Neural cell (in vitro differentiated cells): ENCODE data around the gene TPRG1L.

Experiments
- EP300 ChIP-seq: fragments of 450-650 bp; conservative IDR thresholded peaks from 2 replicates; pipeline ENCODE4 v1.6.1; 2014; ENCODE audit warnings: antibody characterized with exemption, mild to moderate bottlenecking, moderate library complexity; ENCODE audit not compliant: poor library complexity, severe bottlenecking
- EZH2 ChIP-seq: fragments of 200-600, 300-800 bp; shearing (Covaris generic), sonication (generic); IDR thresholded peaks from 2 replicates; pipeline ENCODE4 v1.6.1; 2014; ENCODE audit warnings: antibody characterized with exemption, low read length, borderline replicate concordance, mild to moderate bottlenecking; ENCODE audit not compliant: insufficient read depth, poor library complexity, severe bottlenecking
- MXI1 ChIP-seq: fragments of 450-650 bp; conservative IDR thresholded peaks from 2 replicates; pipeline ENCODE4 v1.6.1; 2014; ENCODE audit warnings: antibody characterized with exemption, mild to moderate bottlenecking; ENCODE audit not compliant: poor library complexity, severe bottlenecking
- POLR2AphosphoS5 ChIP-seq: IDR thresholded peaks from 2 replicates; pipeline ENCODE4 v1.6.1; 2012
- RAD21 ChIP-seq: fragments of 450-650 bp; conservative IDR thresholded peaks from 2 replicates; pipeline ENCODE4 v1.6.1; 2014; ENCODE audit warnings: antibody characterized with exemption, mild to moderate bottlenecking, moderate library complexity
- SMC3 ChIP-seq: fragments of 450-650 bp; conservative IDR thresholded peaks from 2 replicates; pipeline ENCODE4 v1.6.1; 2014; ENCODE audit warnings: antibody characterized with exemption, mild to moderate bottlenecking, moderate library complexity; ENCODE audit not compliant: poor library complexity
- TAF1 ChIP-seq: IDR thresholded peaks from 2 replicates; pipeline ENCODE4 v1.6.1; 2012; ENCODE audit warnings: low read depth
- TF ChIP-seq, protein P1 (sequence below): IDR thresholded peaks from 2 replicates; pipeline ENCODE4 v1.6.1; 2012; ENCODE audit warnings: borderline replicate concordance
- TF ChIP-seq, protein P2 (sequence below): fragments of 450-650 bp; IDR thresholded peaks from 2 replicates; pipeline ENCODE4 v1.5.1; 2014; ENCODE audit warnings: antibody characterized with exemption, mild to moderate bottlenecking, moderate library complexity; ENCODE audit not compliant: poor library complexity, severe bottlenecking

DNA sequence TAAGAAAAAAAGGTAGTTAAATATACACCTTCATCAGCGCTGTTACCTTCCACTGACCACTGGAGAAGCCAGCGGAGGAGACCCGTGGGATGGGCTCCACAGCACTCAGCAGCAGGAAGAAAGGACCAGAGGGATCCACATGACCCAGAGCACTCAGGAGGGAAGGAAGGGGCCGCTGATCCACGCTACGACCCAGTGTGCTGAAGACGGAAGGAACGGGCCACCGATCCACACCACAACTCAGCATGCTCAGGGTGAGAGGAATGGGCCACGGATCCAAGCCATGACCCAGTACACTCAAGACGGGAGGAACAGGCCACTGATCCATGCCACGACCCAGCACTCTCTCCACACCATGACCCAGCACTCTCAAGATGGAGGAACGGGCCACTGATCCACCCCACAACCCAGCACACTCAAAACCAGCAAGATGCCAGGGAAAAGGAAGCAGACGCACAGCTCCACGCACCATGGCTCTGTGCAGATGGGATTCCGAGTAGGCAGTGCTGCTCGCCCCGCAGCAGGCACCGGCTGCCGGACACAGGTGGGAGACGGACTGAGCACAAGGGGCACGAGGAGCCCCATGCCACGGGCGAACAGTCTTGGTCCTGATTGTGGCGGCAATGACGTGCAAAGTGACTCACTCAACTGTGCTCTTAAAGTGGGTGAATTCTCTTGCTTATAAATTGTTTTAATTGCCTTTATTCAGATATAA, 16.4 kb downstream of the TPRG1L start:
- TF ChIP-seq, protein P1, sequence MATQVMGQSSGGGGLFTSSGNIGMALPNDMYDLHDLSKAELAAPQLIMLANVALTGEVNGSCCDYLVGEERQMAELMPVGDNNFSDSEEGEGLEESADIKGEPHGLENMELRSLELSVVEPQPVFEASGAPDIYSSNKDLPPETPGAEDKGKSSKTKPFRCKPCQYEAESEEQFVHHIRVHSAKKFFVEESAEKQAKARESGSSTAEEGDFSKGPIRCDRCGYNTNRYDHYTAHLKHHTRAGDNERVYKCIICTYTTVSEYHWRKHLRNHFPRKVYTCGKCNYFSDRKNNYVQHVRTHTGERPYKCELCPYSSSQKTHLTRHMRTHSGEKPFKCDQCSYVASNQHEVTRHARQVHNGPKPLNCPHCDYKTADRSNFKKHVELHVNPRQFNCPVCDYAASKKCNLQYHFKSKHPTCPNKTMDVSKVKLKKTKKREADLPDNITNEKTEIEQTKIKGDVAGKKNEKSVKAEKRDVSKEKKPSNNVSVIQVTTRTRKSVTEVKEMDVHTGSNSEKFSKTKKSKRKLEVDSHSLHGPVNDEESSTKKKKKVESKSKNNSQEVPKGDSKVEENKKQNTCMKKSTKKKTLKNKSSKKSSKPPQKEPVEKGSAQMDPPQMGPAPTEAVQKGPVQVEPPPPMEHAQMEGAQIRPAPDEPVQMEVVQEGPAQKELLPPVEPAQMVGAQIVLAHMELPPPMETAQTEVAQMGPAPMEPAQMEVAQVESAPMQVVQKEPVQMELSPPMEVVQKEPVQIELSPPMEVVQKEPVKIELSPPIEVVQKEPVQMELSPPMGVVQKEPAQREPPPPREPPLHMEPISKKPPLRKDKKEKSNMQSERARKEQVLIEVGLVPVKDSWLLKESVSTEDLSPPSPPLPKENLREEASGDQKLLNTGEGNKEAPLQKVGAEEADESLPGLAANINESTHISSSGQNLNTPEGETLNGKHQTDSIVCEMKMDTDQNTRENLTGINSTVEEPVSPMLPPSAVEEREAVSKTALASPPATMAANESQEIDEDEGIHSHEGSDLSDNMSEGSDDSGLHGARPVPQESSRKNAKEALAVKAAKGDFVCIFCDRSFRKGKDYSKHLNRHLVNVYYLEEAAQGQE: no peak
- TF ChIP-seq, protein P2, sequence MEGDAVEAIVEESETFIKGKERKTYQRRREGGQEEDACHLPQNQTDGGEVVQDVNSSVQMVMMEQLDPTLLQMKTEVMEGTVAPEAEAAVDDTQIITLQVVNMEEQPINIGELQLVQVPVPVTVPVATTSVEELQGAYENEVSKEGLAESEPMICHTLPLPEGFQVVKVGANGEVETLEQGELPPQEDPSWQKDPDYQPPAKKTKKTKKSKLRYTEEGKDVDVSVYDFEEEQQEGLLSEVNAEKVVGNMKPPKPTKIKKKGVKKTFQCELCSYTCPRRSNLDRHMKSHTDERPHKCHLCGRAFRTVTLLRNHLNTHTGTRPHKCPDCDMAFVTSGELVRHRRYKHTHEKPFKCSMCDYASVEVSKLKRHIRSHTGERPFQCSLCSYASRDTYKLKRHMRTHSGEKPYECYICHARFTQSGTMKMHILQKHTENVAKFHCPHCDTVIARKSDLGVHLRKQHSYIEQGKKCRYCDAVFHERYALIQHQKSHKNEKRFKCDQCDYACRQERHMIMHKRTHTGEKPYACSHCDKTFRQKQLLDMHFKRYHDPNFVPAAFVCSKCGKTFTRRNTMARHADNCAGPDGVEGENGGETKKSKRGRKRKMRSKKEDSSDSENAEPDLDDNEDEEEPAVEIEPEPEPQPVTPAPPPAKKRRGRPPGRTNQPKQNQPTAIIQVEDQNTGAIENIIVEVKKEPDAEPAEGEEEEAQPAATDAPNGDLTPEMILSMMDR: no peak
- TF ChIP-seq EP300 (no peak), TAF1 (no peak), POLR2AphosphoS5 (no peak), RAD21 (no peak), EZH2 (no peak), SMC3 (no peak), MXI1 (no peak)
